Stimulated activated CD8-positive, alpha-beta memory T cell treated with anti-CD3 and anti-CD28 coated beads, Interleukin-7, amount 100 ng/mL, for 48 hours (primary cell): ENCODE results near the gene DPH3.

ENCODE experiments used
- DNase-seq, 2 donors: peaks; one replicate each; pipeline ENCODE4 v3.0.0-alpha.2; 2020; ENCODE audit warnings: low read depth in 1 of 2; ENCODE audit errors: extremely low read depth in 1 of 2

The DPH3 gene

DNA sequence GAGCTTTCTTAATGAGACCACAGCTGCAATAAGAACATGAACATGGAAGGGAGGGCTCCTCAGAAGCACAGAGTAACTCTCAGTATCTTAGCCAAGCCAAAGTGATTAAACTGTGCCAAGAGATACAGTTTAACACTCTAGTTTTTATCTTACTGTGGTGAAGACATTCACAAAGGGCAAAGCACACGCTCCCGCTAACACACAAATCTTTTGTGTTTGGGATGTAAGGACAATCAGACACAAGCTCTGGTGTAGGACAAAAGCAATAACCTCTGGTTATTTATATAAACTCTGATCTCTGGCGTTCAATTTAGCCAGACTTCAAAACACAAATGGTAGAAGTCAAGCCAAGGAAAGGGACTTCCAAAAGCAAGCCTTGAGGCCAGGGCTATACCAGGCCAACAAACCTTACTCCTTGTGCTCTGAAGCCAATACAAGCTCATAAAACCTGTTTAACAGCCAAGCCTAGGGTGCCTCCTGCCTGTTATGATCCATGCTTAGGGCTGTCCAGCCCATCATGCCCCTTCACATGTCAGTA lies 27.8 kb downstream of the DPH3 start:
- DNase-seq: no peak

- DNase-seq: no peak
Observed at GRCh38 chr3:16236030-16236639, 28.6 kb downstream of the DPH3 start.

GRCh38 chr3:16234281-16234680 lies 30.5 kb downstream of the DPH3 start:
- no peak for DNase-seq

DNA sequence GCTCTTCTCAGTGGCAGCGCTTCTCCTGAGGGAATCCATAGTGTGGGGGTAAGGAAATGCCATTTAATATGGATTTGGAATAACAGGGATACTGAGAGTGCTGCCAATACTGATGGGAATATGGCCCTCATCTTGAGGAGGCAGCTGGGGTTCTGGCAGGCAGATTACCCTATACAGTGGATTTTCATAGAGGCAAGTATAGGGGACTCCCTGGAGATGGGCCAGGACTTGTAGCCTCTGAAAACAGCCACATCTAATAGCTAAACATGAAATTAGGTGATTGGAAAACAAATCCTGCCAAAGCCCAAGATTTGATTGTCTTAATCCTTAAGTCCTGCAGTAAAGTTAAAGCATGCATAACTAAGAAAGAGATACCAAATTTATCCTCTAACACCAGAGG lies 30.9 kb downstream of the DPH3 start:
- DNase-seq: no peak

- DNase-seq: no peak
Observed at GRCh38 chr3:16231983-16232382, 32.8 kb downstream of the DPH3 start.

GRCh38 chr3:16229681-16230080 lies 35.1 kb downstream of the DPH3 start:
- DNase-seq: no peak

GRCh38 chr3:16227566-16227965 lies 37.2 kb downstream of the DPH3 start:
- no peak for DNase-seq

GRCh38 chr3:16224325-16224724 lies 40.4 kb downstream of the DPH3 start:
- DNase-seq: no peak

- DNase-seq: no peak
Observed at GRCh38 chr3:16222547-16222946, 42.2 kb downstream of the DPH3 start.

DNA sequence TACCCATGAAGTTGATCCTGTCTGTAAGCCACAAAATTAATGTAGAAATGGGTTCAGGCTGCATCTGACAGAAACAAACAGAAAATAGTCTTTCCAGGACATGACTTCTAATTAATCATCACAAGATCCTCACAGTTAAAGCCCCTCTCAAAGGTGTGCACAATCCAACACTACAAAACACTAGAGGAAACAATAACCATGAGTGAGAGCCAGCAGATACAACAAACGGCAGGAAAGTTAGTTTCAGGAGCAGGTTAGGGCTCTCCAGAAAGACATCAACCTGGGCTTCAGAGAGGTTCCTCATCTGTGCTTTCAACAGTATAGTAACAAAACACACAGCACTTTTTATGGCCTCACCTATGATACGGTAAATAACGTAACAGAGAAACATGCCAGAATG lies 42.8 kb downstream of the DPH3 start:
- DNase-seq: no peak

- no peak for DNase-seq
Observed at GRCh38 chr3:16219777-16220176, 45.0 kb downstream of the DPH3 start.

- no peak for DNase-seq
Observed at GRCh38 chr3:16216373-16216935, 48.3 kb downstream of the DPH3 start.

GRCh38 chr3:16214366-16214765 lies 50.4 kb downstream of the DPH3 start:
- DNase-seq: no peak

- no peak for DNase-seq
Observed at GRCh38 chr3:16211176-16211904, 53.4 kb downstream of the DPH3 start.
